Ascending aorta (tissue), 2 donors: ENCODE data around the gene ENTPD3. TPM values are rescaled to one million over a fixed set of nuclear protein-coding genes. Genes with fewer than 3 reads are reported as not detected.

Source experiments
- DNase-seq, 2 donors: peaks; one replicate each; pipeline ENCODE4 v3.0.0-alpha.2; 2019; ENCODE audit warnings: low spot score in 2 of 2
- H3K27ac ChIP-seq, 2 donors: fragments of 200-600 bp; sonication (generic); one replicate each; pipeline ENCODE4 v1.5.1; 2016 to 2017; ENCODE audit warnings: mild to moderate bottlenecking in 1 of 2
- H3K27me3 ChIP-seq: fragments of 200-600 bp; sonication (generic); one replicate; pipeline ENCODE4 v1.5.1; 2017
- H3K36me3 ChIP-seq, 2 donors: fragments of 200-600 bp; sonication (generic); one replicate each; pipeline ENCODE4 v1.5.1; 2016
- H3K4me1 ChIP-seq, 2 donors: fragments of 200-600 bp; sonication (generic); one replicate each; pipeline ENCODE4 v1.5.1; 2016 to 2017; ENCODE audit warnings: mild to moderate bottlenecking in 1 of 2
- H3K4me3 ChIP-seq, 2 donors: fragments of 200-600 bp; sonication (generic); one replicate each; pipeline ENCODE4 v1.5.1; 2016 to 2017; ENCODE audit warnings: mild to moderate bottlenecking in 1 of 2
- H3K9me3 ChIP-seq, 2 donors: fragments of 200-600 bp; sonication (generic); one replicate each; pipeline ENCODE4 v1.5.1; 2016
- intact Hi-C: fragments of 100-400 bp; cut with DNase I; formaldehyde crosslinking; loops from one replicate; pipeline ENCODE4 v1.15.1; 2023
- total RNA-seq: library from RNA; depleted of rRNA; stranded (reverse); fragments of >200 nt; gene quantifications from one replicate; pipeline ENCODE4 v1.1.0, GENCODE V29; 2016
- TF ChIP-seq, protein P1 (sequence below), 3 experiments: fragments of 200-600 bp in 2 of 3; fragments of 450-650 bp in 1 of 3; sonication (generic) in 2 of 3; IDR thresholded peaks; one replicate each; pipeline ENCODE4 v1.5.1; 2016 to 2019; ENCODE audit warnings: antibody characterized with exemption in 3 of 3, mild to moderate bottlenecking in 1 of 3, moderate library complexity in 1 of 3

The ENTPD3 gene
- total RNA-seq, 1 donor from 2014 or later: 1.6 TPM

DNA sequence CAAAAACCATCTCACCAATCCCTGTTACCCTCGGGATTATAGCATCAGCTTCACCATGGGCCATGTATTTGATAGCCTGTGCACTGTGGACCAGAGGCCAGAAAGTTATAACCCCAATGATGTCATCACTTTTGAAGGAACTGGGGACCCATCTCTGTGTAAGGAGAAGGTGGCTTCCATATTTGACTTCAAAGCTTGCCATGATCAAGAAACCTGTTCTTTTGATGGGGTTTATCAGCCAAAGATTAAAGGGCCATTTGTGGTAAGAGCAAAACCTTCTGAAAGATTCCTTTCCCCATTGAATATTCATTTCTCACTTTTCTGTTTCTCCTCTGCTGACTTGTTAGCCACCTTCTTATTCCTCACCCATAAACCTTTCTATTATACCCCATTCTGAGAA, 35.9 kb downstream of the ENTPD3 start:
- no peak overlapping the region for H3K4me3 ChIP-seq
- TF ChIP-seq, protein P1, sequence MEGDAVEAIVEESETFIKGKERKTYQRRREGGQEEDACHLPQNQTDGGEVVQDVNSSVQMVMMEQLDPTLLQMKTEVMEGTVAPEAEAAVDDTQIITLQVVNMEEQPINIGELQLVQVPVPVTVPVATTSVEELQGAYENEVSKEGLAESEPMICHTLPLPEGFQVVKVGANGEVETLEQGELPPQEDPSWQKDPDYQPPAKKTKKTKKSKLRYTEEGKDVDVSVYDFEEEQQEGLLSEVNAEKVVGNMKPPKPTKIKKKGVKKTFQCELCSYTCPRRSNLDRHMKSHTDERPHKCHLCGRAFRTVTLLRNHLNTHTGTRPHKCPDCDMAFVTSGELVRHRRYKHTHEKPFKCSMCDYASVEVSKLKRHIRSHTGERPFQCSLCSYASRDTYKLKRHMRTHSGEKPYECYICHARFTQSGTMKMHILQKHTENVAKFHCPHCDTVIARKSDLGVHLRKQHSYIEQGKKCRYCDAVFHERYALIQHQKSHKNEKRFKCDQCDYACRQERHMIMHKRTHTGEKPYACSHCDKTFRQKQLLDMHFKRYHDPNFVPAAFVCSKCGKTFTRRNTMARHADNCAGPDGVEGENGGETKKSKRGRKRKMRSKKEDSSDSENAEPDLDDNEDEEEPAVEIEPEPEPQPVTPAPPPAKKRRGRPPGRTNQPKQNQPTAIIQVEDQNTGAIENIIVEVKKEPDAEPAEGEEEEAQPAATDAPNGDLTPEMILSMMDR (IDR thresholded peaks at IDR 0.05): no peak
- no peaks in the 10 kb centered on the region for H3K9me3 ChIP-seq
- DNase-seq: no peak
- no peaks in the 10 kb centered on the region for H3K4me1 ChIP-seq
- peaks cover 0 to 7% of the 10 kb centered on the region in 2 donors for H3K36me3 ChIP-seq
- no peak overlapping the region for H3K27ac ChIP-seq
- intact Hi-C loops: no loop called here
- H3K27me3 ChIP-seq: no peaks in the 10 kb centered on the region

DNA sequence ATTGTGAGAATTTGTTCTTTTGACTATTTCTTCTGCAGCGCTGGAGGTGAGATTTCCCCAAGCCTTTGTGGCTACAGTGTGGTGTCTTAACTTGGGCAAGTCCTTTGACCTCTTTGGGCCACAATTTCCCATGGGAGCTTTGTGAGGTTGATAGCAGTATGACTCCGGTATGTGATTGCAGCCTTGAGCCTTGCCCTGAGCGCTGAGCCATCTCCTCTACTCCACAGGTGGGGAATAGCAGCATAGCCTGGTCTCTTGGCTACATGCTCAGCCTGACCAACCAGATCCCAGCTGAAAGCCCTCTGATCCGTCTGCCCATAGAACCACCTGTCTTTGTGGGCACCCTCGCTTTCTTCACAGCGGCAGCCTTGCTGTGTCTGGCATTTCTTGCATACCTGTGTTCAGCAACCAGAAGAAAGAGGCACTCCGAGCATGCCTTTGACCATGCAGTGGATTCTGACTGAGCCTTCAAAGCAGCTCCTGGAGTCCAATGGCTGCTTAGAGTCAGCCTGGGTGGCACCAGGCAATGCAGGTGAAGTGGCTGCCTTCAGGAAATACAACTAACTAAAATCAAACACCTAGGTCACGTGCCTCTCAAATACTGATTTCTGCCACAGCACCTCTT, 40.2 kb downstream of the ENTPD3 start:
- intact Hi-C loops: no loop called here
- TF ChIP-seq, protein P1 (IDR thresholded peaks at IDR 0.05): no peak
- no peaks in the 10 kb centered on the region for H3K27me3 ChIP-seq
- no peak for DNase-seq
- H3K27ac ChIP-seq: no peak overlapping the region
- peaks cover 0 to 7% of the 10 kb centered on the region in 2 donors for H3K36me3 ChIP-seq
- H3K9me3 ChIP-seq: no peaks in the 10 kb centered on the region
- H3K4me3 ChIP-seq: no peak overlapping the region
- no peaks in the 10 kb centered on the region for H3K4me1 ChIP-seq

DNA sequence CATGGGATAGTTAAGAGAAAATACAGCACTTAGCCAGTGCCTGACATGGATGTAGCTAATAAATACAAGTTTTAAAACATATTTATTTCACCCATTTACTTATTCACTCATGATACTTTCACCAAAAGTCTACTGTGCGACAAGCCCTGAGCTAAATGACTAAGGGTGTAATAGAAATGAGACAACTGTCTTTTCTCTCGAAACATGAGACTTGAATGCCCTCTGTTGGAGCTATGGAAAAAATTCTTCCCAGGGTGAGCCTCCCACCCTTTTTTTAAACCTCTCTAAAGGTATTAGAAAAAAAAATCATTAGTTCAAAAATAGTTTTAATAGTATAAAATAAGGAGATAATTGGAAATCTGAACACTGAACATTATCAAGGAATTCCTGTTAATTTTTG, 45.8 kb downstream of the ENTPD3 start:
- H3K27me3 ChIP-seq: no peaks in the 10 kb centered on the region
- no peak for DNase-seq
- TF ChIP-seq, protein P1 (IDR thresholded peaks at IDR 0.05): no peak

DNA sequence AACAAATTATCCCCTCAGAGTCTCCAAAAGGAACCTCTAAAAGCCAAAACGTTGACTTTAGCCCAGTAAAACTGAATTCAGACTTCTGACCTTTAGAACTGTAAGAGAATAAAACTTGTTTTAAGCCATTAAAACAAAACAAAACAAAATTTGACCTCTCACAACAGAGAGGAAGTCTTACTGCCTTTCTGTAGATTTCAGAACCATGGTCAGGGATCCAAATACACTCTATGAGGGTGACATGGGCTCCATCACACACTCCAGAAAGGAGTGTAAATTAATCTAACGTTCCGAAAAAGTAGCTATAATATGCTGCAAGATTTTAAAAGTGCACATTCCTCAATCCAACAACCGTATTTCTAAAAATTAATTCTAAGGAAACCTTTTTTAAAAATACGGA, 50.9 kb downstream of the ENTPD3 start:
- Histone ChIP-seq H3K4me3 (no peak overlapping the region), H3K27me3 (no peaks in the 10 kb centered on the region), H3K27ac (no peak overlapping the region), H3K4me1 (no peaks in the 10 kb centered on the region), H3K9me3 (no peaks in the 10 kb centered on the region), H3K36me3 (no peaks in the 10 kb centered on the region)
- DNase-seq: no peak
- intact Hi-C loops: no loop called here
- TF ChIP-seq, protein P1 (IDR thresholded peaks at IDR 0.05): no peak

More for the DNA sequence above, 45.8 kb downstream of the ENTPD3 start:
- no peaks in the 10 kb centered on the region for H3K36me3 ChIP-seq
- no peaks in the 10 kb centered on the region for H3K4me1 ChIP-seq
- no peak overlapping the region for H3K27ac ChIP-seq
- no peak overlapping the region for H3K4me3 ChIP-seq
- no peaks in the 10 kb centered on the region for H3K9me3 ChIP-seq
- intact Hi-C loops: no loop called here

DNA sequence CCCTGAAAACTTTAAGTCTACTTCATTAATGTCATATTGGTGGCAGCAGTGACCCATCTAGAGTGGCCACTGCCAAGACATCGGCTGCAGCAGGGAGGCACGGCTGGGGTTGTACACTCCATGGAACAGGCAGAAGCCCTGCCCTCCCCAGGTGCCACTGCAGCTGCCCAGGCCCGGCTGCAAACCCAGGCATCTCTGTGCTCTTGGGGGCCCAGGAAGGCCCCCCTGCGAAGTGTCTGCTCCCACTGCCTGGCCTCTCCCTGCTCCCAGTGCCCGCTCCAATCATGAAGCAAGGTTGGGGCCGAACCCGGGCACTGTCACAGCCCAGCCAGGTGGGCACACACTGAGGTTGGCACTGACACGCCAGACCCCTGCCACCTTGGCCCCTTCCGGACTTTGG, 58.1 kb downstream of the ENTPD3 start:
- H3K4me3 ChIP-seq: no peak overlapping the region
- intact Hi-C loops: no loop called here
- H3K27me3 ChIP-seq: no peaks in the 10 kb centered on the region
- TF ChIP-seq, protein P1 (IDR thresholded peaks at IDR 0.05): no peak
- H3K9me3 ChIP-seq: no peaks in the 10 kb centered on the region
- no peaks in the 10 kb centered on the region for H3K4me1 ChIP-seq
- H3K27ac ChIP-seq: no peak overlapping the region
- no peak for DNase-seq
- peaks cover 0 to 7% of the 10 kb centered on the region in 2 donors for H3K36me3 ChIP-seq

DNA sequence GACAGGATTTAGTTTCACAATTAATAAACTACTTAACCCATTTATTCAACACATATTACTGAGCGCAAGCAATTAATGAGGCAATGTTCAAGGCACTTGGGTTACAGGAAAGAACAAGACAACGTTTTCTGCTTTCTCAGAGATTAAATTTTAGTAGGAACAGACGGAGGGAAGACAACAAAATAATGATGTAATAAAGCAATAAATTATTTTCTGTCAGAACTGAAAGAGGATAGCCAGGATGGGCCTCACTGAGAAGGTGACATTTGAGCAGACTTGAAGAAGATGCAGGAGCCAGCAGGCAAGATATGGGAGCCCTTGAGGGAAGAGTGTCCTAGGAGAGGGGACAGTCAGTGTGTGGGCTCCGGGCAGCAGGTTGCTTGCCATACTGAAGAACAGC, 58.9 kb downstream of the ENTPD3 start:
- Histone ChIP-seq H3K4me1 (no peaks in the 10 kb centered on the region), H3K27me3 (no peaks in the 10 kb centered on the region)
- TF ChIP-seq, protein P1 (IDR thresholded peaks at IDR 0.05): no peak

More for the DNA sequence above, 58.9 kb downstream of the ENTPD3 start:
- no peak for DNase-seq
- Histone ChIP-seq H3K9me3 (no peaks in the 10 kb centered on the region), H3K36me3 (peaks cover 2 to 7% of the 10 kb centered on the region in 2 donors), H3K27ac (no peak overlapping the region), H3K4me3 (no peak overlapping the region)
- intact Hi-C loops: no loop called here
